ENCODE results near the gene AGAP3.

The AGAP3 gene

DNA sequence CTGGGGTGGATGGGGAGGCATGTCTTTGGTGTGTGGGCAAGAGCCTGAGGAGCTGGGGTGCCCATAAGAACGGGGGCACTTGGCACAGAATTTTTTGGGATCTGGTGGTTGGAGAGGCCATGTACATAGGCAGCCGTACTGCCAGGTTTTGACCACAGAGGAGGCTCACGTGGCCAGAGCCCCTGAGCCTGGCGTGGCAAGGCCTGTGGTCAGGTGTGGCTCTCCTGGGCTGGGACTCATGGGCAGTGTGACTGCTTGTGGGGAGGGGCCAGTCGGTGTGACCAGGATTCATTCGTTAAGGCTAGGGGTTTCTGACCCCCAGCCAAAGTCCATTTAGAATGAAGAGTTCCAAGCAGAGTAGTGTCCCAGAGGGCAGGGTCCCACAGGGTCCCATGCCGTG is 38.2 kb downstream of the AGAP3 start:
- DNase-seq (ENCODE audit: low read depth): no peak

DNA sequence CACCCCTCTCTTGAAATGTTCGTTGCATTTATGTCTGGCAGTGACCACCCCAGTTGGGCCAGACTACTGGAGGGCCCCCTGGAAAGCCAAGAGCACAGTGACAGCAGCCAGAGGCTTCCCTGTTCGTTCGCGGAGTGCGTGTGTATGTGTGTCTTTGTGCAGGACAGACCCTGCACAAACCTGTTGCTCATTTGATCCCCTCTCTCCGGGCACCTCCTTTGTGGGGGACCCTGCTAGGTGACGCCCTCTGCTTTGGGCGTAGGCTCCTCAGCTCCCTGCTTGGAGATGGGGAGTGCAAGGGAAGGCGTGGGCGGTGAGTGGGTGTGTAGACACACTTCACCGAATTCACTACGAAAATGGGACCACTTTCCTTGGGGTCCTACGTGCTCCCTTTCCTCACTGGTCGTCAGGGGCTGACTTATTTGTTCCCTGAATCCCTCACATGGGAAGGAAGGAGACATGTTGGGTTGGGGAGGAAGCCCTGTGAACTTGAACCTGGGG is 38.7 kb downstream of the AGAP3 start:
- DNase-seq (ENCODE audit: low read depth): no peak

DNA sequence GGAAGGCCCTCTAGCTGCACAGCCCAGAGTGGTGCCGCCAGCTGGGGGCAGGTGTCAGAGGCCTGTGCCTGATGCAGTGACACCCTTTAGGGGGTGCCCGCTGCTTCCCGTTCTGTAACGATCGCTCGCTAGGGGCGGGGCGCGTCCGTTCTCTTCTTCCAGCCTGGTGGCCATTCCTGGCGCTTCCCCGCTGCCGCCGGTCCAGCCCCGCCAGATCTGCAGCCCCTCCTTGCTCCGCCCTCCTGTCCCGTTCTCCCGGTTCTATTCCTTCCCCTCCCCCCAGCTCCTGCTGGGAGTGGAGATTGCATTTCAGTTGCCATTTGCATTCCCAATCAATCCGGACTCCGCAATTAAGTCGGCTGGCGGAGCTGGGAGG is 39.2 kb downstream of the AGAP3 start:
- no peak for DNase-seq (ENCODE audit: low read depth)

DNA sequence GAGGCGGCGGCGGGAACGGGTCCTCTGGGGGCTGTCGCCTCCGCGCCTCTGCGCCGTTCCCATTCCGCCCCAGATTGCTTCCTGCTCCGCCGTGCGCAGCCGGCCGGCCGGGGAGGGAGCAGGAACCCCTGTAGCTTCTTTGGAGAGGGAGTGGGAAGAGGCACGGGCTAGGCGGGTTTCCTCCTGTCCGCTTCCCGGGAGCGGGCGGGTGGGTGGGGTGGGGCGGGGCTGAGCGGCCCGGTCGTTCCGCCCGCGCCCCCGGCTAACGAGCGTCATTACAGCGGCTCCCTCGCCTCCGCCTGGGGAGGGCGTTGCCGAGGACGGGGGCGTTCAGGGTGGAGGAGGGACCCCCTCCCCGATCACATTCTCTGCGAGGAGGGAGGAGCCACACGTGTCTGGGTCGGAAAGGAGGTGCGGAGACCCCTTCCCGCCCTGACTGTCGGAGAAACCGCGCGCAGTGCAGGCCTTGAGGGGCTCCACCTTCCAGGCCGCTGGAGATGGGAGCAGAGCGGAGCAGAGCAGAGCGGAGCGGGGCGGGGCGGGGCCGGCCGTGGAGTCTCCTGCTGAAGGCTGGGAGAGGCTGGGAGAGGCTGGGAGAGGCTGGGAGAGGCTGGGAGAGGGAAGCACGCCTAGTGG is 39.7 kb downstream of the AGAP3 start:
- no peak for DNase-seq (ENCODE audit: low read depth)

DNA sequence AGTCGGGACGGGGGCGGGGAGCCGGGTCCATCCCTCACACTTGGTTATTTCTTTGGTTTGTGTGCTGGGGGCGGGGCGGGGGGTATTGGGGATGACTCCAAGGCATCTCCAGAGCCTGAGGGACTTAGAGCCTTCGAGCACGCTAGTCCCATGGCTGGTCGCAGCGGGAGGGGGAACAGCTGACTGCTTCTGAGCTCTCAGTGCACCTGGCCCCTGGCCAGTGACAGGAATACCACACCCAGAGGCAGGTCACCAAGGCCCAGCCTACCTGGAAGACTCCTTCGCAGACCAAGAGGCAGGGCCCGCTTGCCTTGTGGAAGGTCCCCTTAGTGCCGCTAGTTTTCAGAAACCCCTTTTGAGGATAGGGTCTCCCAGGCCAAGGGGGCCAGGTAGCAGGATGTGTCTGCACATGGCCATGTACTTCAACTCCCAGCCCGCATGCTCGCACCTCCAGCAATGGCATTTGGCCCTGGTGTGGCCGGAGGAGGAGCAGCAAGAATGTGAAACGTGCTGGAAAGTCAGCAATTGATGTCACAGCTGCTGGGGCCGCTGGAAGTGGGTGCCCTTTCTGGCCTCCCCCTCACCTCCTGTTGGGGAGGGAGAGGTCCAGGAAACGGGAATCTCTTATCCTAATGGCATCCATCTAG is 40.3 kb downstream of the AGAP3 start:
- DNase-seq (ENCODE audit: low read depth): no peak

DNA sequence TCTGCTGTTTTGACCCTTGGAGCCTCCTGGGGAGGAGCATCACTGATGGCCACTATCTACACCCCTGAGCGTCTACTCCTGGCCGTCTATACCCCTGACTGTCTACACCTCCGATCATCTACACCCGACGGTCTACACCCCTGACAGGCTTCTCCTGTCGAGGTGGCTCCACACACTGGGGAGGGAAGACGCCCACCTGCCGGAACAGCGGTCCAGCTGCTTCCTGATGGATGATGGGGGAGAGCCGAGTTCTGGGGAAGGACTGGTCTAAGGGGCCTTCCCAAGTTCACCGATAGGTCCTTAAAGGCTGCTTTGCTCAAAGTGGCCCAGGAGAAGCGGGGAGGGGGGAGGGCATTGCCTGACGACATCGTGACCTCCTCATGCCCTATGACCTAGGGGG is 41.9 kb downstream of the AGAP3 start:
- no peak for DNase-seq (ENCODE audit: low read depth)

DNA sequence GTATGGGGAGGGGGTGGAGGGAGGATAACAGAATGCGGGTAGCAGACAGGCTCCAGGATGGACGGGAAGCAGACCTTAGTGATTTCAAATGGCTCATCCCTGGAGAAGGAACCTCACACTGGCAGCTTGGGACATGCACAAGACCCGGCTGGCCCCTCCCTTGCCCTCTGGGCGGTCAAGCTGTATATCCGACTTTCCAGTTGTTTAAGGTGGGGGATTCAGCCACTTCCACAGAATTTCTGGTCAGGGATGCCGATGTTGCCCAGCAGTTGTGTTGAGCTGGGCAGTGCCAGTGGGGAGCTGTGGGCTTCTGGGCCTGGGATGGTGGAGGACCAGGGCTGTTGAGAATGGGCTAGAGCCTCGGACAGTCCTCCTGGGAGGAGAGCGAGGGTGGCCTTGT is 42.4 kb downstream of the AGAP3 start:
- DNase-seq (ENCODE audit: low read depth): no peak

DNA sequence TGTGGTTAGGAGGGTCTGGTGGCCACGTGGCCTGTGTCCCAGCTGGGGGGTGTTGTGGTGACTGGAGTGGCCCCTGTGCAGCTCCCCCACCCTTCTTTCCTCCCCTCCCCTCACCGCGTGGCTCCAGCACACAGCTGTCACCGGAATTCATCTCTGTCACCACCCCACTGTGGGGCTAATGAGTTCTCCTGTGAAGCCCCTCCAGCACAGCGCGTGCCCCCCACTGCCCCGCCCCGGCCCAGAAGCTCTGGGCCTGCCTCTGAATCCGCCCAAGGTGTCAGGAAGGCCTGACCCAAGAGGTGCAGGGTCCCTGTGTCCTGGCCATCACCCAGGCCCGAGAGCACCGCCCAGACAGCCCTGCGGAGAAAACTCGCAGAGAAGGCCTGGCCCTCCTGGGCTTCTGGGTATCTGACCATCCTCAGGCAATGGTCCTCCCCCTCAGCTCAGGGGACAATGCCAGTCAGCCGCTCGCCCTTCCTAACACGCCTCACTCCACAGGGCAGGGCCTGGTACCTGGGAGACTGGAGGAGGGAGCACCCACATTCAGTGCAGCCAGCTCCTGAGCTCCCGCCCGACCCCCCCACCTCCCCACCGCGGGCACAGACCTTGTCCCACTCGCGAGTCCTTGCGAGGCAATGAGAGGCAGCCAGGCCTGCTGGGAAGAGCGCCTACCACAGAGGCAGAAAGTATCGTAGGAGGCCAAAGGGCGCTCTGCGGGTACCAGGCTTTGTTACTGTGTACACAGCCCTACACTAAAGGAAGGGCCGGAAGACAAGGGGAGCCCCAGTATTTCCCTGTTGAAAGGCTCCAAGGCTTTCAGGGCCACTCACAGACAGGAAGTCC is 43.1 kb downstream of the AGAP3 start:
- no peak for DNase-seq (ENCODE audit: low read depth)

DNA sequence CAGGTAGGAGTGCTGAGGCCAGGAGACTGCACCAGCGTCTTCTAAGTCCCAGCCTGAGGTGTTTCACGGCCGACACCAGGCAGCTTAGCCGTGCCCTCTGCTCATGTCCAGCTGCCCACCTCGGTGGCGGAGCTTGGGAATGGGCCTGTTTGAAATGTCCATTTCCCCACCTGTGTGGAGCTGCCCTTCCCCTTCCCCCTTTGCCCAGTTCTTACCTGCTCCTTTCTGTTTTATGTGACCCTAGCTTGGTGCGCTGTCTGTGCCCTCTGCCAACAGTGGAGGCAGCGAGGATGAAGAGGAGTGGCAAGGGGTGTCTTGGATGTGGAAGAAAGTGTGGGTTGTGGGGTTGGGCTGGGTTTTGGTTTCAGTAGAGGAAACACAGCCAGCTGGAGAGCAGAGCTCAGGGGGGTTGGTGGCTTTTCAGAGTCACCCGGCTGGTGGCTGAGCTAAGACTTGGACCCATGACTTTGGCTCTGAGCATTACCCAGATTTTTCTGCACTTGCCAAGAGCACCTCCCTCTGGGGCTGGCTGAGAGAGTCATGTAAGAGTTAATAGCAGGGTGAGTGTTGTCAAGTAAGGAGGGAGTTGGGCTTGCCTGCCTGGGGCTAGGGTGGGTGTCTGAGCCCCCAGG is 43.8 kb downstream of the AGAP3 start:
- DNase-seq (ENCODE audit: low read depth): no peak

DNA sequence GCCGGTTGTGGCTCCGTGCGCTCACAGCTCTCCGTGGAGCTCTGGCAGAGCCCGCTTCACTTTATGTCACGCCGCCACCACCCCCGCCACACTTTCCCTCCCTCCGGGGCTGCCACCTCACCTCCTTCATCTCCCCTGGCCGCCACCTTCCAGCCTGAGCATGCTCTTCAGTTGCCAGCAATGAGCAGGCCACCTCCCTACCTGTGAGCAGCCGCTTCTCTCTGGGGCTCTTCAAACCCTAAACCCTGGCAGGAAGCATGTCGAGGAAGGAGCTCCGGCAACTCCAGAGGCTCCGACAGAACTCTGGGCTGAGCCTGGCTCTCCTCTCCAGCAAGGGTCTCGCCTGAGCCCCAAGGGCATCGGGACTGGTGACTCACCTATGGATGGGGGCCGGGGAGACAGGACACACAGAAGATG is 44.5 kb downstream of the AGAP3 start:
- DNase-seq (ENCODE audit: low read depth): no peak

DNA sequence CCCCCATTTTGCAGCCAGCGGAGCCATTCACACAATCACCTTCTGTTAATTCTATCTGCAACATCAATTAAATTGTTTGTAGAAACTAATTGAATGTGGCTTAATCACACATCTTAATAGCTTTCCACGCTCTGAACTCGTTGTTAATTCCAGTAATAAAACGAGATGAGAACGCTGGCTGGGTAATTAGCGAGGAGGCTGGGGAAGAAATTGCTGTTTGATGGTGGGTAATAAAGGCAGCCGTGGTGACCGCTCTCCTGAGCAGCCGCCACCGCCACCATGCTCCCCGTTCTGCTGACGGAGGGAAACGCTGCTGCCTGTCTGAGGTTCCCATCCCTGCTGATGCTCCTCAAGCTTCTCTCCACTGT is 44.9 kb downstream of the AGAP3 start:
- no peak for DNase-seq (ENCODE audit: low read depth)

DNA sequence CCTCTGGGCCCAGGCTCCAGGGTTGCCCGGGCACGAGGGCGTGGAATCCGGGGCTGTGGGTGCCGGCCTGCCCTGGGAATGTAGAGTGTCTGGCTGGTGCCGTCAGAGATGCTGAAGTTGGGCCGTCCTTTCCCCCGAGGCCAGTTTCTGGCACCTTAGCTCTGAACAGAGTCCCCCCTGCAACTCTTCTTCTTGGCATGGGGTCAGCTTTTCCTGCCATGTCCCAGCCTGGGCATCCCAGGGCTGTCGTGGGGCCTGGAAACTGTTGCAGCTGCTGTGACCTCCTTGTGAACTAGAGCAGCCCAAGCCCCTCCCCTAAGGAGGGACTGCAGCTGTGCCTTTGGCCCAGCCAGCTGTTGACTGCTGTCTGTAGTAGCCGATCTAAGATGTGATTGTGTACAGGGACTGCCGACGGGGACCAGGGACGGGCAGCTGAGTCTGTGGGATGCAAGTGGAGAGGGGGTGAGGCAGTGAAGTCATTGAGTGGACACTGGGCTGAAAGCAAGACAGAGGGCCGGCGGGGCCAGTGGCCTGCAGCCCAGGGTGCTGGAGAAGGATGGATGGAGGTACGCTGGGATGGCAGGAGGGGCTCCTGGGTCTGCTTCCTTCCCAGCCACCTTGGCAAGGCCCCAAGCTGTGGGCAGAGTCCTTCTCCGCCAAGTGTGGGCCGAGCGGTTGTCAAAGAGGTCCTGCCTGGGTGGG is 45.5 kb downstream of the AGAP3 start:
- DNase-seq (ENCODE audit: low read depth): no peak

DNA sequence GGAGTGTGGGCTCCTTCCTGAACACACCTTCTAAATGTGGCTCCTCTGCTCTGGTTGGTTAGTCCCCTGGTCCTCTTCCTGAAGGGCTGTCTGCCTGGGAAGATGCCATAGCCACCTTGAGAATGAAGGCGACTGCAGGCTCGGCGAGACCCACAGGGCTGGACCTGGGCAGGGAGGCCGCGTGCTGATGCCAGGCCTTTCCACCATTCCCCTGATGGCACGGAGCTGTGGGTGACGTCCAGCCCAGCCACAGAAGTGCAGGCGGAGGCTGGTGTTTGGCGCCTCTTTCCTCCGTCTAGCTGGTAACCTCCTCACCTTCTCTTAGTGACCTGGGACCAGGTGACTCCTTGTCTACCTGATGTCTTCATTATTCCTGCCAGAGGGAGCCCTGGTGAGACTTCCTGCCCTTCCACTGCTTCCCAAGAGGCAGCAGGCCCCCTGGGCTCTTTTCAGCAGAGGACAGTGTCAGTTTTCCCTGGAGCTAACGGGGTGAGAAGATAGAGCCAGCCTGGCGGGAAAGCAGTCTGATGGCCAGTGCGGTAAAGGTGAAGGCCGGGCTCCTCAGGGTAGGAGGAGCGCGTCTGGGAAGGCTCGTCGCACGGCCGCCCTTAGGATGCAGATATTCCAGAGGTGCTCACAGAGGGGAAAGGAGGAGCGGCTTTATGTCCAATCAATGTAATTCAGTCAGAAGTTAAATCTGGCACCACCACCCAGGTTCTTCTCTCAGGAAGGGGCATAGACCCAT is 46.4 kb downstream of the AGAP3 start:
- no peak for DNase-seq (ENCODE audit: low read depth)

DNA sequence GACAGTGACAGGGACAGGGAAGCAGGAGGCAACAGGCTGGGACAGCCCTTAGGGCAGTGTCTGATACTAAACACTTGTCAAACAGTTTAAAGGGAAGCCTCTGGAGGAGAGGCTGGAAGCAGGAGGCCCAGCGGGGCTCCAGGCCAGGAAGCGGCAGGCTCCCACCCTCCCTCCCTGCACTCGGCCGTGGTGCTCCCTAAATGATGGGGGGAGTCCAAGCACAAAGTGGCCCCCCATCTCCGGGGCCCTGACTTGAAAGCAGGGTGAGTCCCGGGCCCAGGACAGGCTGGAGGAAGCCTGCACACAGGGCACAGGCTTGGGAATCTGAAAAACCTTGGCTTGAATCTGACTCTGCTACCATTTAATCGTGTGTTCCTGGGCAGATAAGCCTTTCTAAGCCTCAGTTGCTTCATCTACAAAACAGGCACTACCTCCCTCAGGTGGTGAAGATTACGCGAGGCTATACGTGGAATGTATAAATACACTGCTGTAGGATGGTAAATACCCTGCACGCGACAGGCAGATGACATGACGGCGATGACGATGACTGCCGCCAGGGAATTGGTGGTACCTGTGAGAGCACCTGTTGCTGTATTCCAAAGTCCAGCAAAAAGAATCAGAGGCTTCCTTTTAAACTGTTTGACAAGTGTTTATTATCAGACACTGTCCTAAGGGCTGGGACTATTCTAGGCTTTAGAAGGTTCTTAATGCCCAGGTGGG is 47.2 kb downstream of the AGAP3 start:
- DNase-seq (ENCODE audit: low read depth): no peak

DNA sequence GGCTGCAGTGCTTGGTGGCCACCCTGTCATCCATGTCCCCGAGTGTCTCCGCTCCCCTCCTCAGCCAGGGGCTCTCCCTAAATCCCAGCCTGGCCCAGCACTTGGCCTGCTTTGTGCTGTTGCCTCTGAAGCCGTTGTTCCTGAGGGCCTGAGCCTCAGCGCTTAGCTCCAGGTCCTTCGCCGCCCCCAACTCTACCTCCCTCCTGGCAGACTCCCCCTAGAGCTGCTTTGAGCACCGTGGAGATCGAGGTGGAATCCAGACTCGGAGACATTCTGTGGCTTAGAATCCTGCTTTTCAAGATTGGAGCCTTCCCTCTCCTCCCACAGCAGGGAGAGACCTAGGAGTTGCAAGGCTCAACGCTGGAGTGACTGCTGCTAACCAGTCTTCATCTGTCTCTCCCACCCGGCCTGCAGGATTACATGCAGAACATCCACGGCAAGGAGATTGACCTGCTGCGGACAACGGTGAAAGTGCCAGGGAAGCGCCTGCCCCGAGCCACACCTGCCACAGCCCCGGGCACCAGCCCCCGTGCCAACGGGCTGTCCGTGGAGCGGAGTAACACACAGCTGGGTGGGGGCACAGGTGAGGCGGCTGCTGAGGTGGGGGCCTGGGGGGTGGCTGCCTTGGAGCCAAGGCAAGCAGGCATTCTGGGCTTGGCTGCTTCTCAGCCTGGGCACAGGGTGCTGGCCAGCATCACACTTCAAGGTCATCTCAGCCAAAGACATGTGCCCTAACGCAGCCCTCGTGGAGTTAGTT is 47.9 kb downstream of the AGAP3 start:
- no peak for DNase-seq (ENCODE audit: low read depth)

DNA sequence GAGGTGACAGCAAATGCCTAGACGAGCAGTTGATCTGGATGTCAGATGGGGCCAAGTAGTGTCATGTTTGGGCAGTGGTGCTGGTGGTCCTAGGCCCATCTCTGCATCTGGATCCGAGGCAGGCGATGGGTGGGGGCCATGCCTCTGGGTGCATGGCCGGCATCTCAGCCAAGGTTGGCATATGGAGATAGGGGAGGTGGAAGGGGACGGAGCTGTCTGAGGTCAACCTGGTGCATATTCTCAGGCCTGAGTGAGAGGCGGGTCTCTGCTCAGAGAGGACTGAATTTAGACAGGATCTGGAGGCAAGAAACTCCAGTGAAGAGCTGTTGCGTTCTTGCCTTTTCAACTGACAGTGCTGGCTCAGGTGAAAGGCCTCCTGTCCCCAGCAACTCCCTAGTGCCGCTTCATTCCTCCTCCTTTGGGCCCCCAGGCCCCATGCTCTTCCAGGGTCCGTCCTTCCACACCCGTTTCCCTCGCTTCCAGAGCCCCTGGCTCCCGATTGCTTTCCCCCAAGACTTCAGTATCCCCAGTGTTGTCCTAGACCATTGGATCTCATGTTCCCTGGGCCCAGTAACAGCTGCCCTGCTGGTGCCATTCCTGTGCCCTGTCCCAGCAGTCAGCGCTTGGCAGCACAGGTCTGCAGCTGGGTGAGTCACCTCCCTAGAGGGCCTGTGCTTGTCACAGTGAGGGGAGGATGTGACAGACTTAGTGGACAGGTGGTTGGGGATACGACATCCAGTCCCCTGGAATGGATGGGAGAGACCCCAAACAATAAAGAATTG is 48.7 kb downstream of the AGAP3 start:
- DNase-seq (ENCODE audit: low read depth): no peak

DNA sequence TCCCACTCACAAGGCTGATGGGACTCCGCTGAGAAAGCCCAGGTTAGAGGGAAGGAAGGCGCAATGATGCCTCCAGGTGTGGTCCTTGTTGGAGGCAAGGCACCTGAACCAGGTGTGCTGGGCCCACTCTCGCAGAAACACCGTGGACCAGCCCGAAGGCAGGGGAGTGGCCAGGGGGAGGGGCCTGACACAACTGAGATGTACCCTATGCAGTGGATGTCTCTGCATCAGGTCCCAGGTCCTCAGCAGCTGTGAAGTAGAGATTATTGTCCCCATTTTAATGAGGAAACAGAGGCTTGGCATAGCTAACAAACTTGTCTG is 49.2 kb downstream of the AGAP3 start:
- no peak for DNase-seq (ENCODE audit: low read depth)

DNA sequence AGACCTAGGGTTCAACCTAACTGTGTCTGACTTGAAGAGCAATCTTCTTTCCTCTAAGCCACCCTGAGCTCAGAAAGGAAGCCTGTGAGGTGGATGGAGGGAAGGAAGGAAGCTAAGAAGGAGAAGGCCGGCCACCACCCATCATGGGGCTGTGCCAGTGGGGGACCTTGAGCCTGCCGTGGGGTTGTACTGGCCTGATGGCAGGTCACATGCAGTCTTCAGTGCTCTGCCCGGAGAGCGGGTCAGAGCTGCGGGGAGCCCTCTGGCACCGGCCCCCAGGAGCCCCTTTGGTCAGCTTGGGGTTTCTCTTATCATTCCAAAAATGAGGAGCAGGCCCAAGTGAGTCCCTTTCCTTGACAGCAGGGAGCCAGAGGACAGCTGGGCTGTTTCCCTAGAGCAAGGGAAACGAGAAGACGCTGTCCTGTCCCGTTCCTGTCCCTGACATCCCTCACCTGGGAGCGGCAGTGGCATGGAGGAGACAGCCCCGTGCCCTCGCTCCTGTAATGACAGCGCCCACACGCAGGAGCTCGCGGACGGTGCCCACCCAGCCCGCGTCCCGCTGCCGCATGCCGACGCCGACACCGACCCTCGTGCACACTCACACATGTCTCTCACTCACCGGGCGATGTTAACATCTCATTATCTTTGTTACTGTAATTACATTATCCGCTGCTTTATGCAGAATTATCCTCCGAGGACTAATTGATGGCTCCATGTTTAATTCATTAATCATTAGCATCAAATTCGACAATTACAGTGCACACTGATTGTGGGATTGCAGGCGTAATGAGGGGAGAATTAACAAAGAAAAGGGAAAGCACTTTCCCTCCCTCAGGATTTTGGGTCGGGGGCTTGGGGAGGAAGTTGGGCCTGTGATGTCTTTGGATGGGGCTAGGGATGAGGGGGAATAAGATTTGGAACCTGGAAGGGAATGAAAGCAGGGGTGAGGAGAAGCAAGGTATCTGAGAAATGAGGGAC is 49.9 kb downstream of the AGAP3 start:
- DNase-seq (ENCODE audit: low read depth): no peak

Measured in stimulated activated CD8-positive, alpha-beta memory T cell treated with anti-CD3 and anti-CD28 coated beads, Interleukin-12 subunit alpha, Interleukin-12 subunit beta, amount 100 ng/mL, for 1 hour (primary cell).